Keratinocyte (primary cell): Measurements from ENCODE around the gene DLX4.

Experiments used
- EZH2 ChIP-seq: IDR thresholded peaks from one replicate; pipeline ENCODE4 v1.6.1; 2012; ENCODE audit warnings: inconsistent platforms, mild to moderate bottlenecking, low read length, moderate library complexity
- TF ChIP-seq, protein P1 (sequence below), 3 experiments: IDR thresholded peaks in 1 of 3; conservative IDR thresholded peaks in 1 of 3; optimal IDR thresholded peaks in 1 of 3; 2 replicates in 2 of 3; 3 replicates in 1 of 3; pipeline versions ENCODE3 to v1.5.1; 2011; ENCODE audit warnings: low read length in 3 of 3, mild to moderate bottlenecking in 3 of 3, moderate library complexity in 2 of 3, control low read depth in 1 of 3, inconsistent platforms in 1 of 3; ENCODE audit not compliant: insufficient read depth in 2 of 3; ENCODE audit errors: extremely low read depth in 1 of 3

DNA sequence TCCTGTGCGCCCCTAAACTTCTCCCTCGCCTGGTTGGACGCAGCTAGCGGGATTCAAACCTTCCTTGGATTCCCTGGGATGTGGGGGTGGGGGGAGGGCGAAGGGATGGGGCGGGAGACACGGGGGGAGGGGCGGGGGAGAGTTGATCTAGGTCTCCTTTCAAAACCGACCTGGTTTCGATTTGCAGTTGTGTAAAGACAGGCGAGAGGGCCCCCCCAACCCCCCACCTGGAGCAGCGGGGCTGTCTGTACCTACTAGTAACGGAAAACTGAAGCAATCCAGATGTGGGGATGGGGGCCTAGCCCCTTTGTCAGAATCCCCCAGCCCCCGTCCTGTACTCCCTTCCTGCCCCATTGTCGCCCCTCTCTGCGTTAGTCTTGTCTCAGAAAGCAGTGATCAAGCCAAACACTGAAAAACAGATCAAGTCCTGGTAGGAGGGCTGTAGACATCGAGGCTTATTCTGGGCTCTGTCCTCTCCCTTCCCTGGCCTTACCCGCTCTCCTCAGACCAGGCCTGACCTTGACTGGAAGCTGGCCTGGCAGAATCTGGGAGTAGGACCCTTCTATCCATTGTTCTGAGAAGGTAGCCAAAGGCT, 902 bp downstream of the DLX4 start:
- TF ChIP-seq, protein P1, sequence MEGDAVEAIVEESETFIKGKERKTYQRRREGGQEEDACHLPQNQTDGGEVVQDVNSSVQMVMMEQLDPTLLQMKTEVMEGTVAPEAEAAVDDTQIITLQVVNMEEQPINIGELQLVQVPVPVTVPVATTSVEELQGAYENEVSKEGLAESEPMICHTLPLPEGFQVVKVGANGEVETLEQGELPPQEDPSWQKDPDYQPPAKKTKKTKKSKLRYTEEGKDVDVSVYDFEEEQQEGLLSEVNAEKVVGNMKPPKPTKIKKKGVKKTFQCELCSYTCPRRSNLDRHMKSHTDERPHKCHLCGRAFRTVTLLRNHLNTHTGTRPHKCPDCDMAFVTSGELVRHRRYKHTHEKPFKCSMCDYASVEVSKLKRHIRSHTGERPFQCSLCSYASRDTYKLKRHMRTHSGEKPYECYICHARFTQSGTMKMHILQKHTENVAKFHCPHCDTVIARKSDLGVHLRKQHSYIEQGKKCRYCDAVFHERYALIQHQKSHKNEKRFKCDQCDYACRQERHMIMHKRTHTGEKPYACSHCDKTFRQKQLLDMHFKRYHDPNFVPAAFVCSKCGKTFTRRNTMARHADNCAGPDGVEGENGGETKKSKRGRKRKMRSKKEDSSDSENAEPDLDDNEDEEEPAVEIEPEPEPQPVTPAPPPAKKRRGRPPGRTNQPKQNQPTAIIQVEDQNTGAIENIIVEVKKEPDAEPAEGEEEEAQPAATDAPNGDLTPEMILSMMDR (optimal IDR thresholded peaks at IDR 0.05 in 1 of 3, IDR thresholded peaks at IDR 0.05 in 1 of 3, conservative IDR thresholded peaks at IDR 0.05 in 1 of 3; ENCODE audit: extremely low read depth in 1 of 3, insufficient read depth in 2 of 3, low read length in 3 of 3), result no peak
- no peak for TF ChIP-seq EZH2
